CD4-positive, alpha-beta T cell treated with Interleukin-4 for 4 hours (primary cell): ENCODE data around the gene PROB1.
"Not testable (repeated sequence)": the region's sequence is repeated elsewhere in the genome, so short reads cannot be mapped to it uniquely, and the experiment has no call there.

ENCODE experiments used
- DNase-seq: peaks from one replicate; pipeline ENCODE4 v3.0.0-alpha.2; 2020

PROB1 gene

GRCh38 chr5:139394654-139395566, at the start of gene PROB1:
PROB1 (minus strand) TSS chr5:139395104; CDS start chr5:139395081, 23 bp downstream.
- DNase-seq: no peak

GRCh38 chr5:139443831-139444453, 49.0 kb upstream of the PROB1 start:
- peak; percentile 58 for DNase-seq

- DNase-seq: not testable (repeated sequence)
Observed at GRCh38 chr5:139440416-139440815, 45.5 kb upstream of the PROB1 start.

- peak; percentile 87 for DNase-seq
Observed at GRCh38 chr5:139439013-139439903, 44.4 kb upstream of the PROB1 start, which contains the start of gene DNAJC18. DNAJC18 (minus strand) TSS chr5:139439525; CDS start chr5:139439445, 80 bp downstream.

- no peak for DNase-seq
Observed at GRCh38 chr5:139438707-139439012, 43.8 kb upstream of the PROB1 start.

- DNase-seq: no peak
Observed at GRCh38 chr5:139435676-139436075, 40.8 kb upstream of the PROB1 start.

GRCh38 chr5:139431706-139432105, 36.8 kb upstream of the PROB1 start:
- no peak for DNase-seq

- DNase-seq: no peak
Observed at GRCh38 chr5:139430015-139430414, 35.1 kb upstream of the PROB1 start.

GRCh38 chr5:139426203-139426885, 31.4 kb upstream of the PROB1 start:
- no peak for DNase-seq

- no peak for DNase-seq
Observed at GRCh38 chr5:139425497-139425896, 30.6 kb upstream of the PROB1 start.

- DNase-seq: peak; percentile 86
Observed at GRCh38 chr5:139422307-139422893, 27.5 kb upstream of the PROB1 start.

- DNase-seq: no peak
Observed at GRCh38 chr5:139419226-139420192, 24.6 kb upstream of the PROB1 start.

GRCh38 chr5:139418793-139419192, 23.9 kb upstream of the PROB1 start:
- no peak for DNase-seq

GRCh38 chr5:139417214-139417613, 22.3 kb upstream of the PROB1 start:
- no peak for DNase-seq

- no peak for DNase-seq
Observed at GRCh38 chr5:139416651-139417050, 21.7 kb upstream of the PROB1 start.

GRCh38 chr5:139415869-139416268, 21.0 kb upstream of the PROB1 start:
- DNase-seq: no peak

GRCh38 chr5:139415221-139415861, 20.4 kb upstream of the PROB1 start:
- no peak for DNase-seq

GRCh38 chr5:139414581-139415130, 19.8 kb upstream of the PROB1 start:
- DNase-seq: no peak

GRCh38 chr5:139413963-139414362, 19.1 kb upstream of the PROB1 start:
- no peak for DNase-seq

- no peak for DNase-seq
Observed at GRCh38 chr5:139413153-139413552, 18.2 kb upstream of the PROB1 start.
